ENCODE measurements around the gene DIPK1A.
"Not testable (repeated sequence)": the region's sequence is repeated elsewhere in the genome, so short reads cannot be mapped to it uniquely, and the experiment has no call there.

Gene DIPK1A

DNA sequence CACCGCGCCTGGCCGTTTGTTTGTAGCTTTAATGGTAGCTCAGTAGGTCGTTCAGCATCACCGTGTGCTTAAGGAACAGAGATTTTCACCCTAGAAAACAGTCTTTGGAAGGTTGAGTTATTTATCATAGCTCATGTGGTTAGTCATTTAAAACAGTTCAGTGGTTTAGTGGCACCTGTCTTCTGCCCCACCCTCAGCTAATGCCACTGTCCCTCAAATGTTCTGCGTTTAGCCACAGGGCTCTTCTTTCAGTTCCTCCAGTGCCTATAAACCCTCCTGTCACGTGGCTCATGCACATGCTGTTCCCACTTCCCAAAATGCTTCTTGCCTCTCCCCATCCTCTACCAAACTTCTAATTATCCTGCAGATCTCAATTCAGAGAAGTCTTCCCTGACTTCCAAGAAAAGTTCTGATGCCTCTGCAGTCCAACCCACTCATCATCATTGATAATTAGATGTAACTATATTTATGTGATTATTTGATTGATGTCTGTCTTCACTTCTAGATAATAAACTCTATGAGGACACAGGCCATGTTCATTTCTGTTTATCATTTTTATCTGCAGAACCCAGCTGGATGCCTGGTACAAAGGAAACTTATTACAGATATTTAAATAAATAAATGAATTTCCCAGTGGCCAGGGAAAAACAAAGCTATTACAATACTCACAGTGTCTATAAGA, 14.4 kb upstream of the DIPK1A start:
- no peak for DNase-seq

DNA sequence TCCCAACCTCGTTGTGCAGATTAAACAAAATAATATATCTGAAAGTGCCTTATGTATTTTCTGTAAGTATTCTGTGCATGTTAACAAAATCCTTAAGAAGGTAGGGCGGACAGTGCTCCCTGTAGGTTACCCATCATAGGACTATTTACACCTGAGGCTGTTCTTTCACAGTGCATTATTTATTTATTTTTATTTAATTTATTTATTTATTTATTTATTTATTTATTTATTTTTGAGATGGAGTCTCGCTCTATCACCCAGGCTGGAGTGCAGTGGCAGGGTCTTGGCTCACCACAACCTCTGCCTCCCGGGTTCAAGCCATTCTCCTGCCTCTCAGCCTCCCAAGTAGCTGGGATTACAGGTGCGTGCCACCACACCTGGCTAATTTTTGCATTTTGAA, 12.8 kb upstream of the DIPK1A start:
- DNase-seq, result not testable (repeated sequence)

DNA sequence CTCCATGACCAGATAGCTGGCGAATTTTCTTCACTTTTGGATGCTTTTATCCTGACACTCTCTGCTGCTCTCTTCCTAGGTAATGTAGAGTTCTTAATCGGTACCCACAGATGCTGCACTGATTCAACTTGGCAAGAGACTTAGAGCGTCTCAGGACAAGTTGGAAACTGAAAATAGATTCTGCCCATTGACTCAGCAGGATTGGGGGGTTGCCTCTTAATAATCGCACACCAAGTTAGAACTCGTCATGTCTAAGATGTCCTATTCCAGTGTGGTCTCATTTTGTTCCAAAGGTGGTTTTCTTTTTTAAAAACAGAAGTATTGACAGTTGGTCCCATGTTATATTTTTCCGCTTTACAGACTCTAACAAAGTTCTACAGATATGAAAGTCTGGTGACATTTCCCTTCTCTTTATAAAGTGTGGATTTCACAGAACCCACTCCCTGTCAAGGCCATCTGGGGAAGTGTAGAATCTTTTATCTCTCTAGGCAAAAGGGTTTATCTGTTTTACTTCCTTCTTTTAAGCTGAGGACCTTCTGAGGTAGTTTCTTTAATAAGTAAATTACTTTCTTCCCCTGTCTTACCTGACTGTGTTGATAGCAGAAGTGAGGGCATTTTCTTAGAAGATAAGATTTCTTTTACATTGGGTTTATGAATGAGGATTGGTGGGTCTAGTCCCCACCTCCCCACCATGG, 12.1 kb upstream of the DIPK1A start:
- DNase-seq, result no peak

DNA sequence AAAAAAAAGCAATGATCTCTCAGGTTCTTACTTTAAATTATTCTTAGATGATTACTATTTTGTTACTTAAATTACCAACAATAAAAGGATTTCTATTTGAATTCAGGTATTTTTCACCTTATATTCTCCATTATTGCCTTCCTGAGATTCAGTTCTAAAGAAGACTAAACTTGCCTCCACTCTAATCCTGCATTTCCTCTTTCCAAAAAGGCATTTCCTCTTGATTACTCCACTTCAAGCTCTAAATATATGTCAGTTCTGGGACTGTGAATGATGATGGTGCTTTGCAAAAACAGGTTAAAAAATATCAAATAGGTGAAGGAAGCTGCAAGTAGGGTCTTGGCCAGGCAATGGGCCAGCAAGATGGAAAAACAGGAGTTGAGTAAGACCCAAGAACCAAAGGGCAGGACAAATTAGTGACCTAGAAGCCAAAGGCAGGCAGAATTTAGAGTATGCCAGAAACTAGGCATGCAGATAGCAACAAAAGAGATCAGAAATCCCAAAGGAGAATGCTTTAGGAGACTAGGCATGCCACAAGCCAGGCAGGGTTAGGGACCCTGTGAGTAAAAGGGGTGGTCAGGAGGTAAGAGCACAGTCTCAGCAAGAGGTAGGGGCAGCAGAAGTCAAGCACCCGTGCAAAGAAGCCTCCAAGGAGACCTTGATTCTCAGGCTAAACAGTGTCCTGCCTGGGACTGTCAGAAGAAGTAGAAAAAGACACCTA, 11.3 kb upstream of the DIPK1A start:
- no peak for DNase-seq

- DNase-seq, result not testable (repeated sequence)
Measured at GRCh38 chr1:92971932-92972331, 10.7 kb upstream of the DIPK1A start.

DNA sequence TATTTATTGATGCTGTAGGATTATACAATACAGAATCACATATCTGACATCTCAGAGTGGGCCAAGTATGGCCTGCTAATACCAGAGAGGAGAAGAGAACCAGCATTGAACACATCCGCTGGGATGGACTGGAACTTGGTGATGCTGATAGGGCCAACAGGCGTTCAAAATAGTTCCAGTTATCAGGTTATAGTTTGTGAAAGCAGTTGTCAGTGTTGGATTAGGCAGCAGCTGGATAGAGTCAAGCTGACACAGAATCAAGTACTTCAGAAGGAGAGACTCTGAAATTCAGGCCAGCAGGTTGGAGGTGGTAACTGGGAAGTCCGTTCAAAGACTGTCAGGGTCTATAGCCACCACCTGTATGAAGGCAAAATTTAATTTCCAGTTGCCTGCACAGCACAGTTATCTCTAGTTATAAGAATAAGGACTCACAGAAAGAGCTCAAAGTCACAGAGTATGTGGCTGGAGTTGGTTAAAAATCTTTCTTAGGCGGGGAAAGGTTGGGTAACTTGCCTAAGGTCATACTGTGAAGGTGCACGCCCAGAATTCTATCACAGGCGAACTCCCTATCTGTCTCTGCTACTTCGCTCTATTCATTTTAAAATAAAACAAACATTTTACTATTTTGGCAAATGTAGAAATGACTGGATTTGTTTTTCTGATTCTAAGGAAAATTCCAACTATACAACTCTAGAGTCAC, 9.9 kb upstream of the DIPK1A start:
- DNase-seq, result no peak

GRCh38 chr1:92969517-92969916, 8.3 kb upstream of the DIPK1A start:
- DNase-seq, result no peak

DNA sequence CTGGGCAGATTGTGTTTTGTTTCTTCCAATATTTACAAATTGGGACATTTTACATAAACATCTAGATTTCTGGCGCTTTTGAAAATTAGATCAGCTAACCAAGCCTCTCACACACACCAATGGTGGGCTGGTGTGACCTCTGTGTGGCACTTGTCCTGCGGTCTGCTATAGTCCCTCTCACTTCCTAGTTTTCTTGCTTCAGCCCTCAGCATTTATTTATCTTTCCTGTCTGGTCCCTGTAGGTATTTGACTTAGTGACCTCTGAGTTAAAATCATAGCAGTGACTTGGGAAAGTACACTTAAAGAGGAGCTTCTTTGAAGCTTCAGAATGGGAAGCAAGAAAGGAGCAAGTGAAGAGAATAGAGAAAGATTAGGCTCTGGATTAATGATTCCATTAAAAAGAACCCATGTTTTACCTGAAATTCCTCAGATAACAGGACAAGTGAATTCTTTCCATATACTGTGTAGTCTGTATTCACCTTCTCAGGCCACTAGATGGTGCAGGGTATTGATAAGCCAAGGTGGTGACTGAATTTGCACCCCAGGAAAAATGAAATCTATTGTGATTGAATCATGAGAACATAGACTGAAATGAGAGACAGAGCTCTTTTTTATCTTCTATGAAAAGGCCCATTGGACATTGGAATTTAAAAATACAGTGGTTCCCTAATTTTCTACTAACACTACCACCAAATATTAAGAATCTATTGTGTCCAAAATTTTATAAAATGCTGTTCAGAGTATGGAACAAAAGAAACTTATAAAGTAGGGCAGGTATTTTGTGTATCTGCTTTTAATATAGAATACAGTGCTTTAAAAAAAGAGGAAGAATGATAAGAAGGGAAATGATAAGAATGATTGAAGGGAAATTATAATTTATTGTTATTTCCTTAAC, 7.1 kb upstream of the DIPK1A start:
- DNase-seq, result no peak

DNA sequence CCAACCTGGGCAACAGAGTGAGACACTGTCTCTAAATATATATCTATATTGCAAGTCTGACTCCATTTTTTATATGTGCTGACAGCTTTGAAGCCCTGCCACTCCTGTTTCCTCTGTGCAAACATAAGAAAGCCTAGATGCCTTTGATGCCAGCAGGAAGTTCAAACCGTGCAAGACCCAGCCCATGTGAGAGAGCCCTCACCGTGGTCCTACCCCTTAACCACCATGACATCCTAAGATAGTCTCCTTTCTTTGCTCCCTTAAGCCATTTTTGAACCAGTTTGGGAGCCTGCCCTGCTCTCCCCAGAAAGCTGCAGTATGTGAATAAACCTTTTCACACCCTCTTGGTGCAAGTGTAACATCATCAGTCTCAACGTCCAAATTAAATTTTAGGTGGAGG, 3.7 kb upstream of the DIPK1A start:
- no peak for DNase-seq

DNA sequence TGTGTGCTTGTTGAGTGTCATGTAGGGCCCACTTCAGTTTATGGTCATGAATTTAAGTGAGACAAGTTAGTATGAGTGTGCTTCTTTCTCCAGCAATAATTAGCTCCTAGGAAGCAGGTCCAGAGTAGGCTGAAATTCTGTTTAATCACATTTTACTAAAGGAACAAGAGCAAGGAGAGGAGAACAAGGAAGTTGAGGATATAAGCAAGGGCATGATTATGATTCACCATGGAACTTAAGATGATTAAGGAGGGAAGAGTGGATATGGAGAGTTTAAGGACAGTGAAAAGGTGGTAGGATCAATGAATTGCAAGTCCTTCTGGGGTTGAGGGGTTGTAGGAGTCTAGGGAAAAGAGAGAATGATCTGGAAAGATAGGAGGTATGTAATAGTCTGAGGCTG, 3.1 kb upstream of the DIPK1A start:
- no peak for DNase-seq

GRCh38 chr1:92961896-92962752, 862 bp upstream of the DIPK1A start:
- DNase-seq, result no peak

DNA sequence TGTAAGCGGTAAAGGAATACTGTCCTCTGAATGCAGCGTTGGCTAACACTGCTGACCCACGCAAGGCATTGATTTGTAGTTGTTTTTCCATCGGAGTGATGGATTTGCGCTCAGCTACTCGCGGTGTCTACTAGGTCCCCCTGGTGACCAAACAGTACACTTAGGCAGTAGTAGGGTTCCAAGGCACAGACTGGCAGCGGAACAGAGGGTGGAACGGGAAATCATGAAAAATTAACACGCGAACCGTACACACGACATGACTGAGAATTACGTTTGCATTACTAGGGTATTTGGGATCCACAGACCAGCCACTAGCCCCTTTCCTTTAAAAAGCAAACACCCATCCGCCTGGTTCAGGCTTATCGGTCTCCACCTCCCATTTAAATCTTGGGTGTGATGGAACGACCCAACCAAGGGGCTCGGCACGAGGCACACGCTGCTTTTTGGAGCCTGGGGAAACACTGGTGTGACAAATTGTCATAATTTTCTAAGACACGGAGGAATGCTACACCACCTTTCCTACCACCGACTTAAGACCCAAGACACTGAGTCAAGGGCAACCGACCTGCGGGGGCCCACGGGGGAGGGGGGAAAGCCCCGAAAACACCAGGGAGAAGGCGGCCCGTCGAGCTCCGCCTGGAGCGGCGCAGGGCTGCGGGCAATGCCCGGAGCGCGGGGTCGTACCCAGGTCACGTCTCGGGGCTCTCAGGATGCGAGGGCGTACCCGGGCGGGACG, 699 bp downstream of the DIPK1A start:
- peak; percentile 24 to 43 for DNase-seq

- DNase-seq, result no peak
Measured at GRCh38 chr1:92958203-92958970, 2.9 kb downstream of the DIPK1A start.

GRCh38 chr1:92957030-92957734, 4.1 kb downstream of the DIPK1A start:
- no peak for DNase-seq

- no peak for DNase-seq
Measured at GRCh38 chr1:92956254-92957029, 4.8 kb downstream of the DIPK1A start.

DNA sequence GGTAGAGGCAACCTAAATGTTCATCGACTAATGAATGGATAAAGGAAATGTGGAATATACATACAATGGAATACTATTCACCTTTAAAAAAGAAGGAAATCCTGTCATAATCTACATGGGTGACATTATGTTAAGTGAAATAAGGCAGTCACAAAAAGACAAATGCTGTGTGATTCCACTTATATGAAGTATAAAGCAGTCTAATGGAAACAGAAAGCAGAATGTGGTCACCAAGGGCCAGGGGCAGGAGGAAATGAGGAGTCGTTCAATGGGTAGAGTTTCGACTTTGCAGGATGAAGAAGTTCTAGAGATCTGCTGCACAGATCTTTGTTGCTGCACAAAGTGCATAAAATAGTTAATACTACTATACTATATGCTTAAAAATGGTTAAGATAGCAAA, 7.8 kb downstream of the DIPK1A start:
- DNase-seq, result no peak

GRCh38 chr1:92952714-92953113, 8.5 kb downstream of the DIPK1A start:
- no peak for DNase-seq

GRCh38 chr1:92951141-92951582, 10.1 kb downstream of the DIPK1A start:
- peak in 1 of 2 experiments; percentile 4 for DNase-seq

Measured in NCI-H1930 (cell line).